Anterior cingulate cortex (tissue), 58 donors: ENCODE results near the gene ZSCAN2.

Experiments
- DNase-seq, 58 donors: peaks; one replicate each; lab custom pipeline; 2025; lab: John Stamatoyannopoulos, UW

ZSCAN2 gene

DNA sequence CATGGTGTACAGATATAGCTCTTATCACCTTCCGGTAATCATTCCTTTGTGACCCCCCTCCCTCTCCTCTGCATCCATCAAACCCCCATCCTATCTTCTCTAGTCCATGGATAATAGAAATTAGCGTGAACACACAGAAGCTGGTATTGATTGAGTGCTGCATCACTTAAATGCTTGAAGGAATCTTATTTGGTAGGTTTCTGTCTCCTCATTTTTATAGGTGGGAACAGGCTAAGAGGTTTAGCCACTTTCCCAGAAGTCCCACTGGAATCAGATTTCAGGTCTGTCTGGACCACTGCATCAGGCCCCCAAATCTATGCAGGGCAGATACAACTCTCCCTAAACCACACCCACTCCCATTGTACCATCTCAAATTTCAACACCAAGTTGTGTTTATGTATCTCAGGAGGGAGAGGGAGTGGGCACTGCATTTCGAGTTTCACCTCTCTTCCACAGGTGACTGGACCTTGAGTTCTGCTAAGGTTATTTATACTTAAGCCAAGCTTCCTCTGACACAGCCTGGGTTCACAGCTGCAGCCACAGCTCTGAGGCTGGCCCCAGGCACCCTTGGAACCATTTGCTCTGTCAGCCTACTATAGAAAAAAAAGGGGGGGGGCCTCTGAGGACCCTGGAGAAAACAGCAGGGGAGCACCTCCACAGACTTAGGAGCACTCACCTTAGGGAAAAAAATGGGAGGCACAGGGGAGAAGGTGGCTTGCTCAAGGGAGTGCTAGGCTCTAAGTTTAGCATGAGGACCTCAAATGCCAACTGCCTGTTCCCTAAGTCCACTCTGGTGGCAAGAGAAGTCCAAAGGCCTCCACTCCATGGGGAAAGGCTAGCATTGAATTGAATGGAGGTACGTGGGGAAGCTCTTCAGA, 59.3 kb downstream of the ZSCAN2 start:
- no peak for DNase-seq

DNA sequence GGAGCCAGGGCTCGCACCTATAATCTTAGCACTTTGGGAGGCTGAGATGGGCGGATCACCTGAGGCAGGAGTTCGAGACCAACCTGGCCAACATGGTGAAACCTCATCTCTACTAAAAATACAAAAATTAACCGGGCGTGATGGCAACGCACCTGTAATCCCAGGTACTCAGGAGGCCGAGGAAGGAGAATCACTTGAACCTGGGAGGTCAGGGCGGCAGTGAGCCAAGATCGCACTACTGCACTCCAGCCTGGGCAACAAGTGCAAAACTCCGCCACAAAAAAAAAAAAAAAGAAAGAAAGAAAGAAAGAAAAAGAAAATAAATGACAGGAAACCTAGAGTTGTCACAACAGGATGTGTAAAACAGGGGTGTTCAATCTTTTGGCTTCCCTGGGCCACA, 60.2 kb downstream of the ZSCAN2 start:
- DNase-seq: no peak

DNA sequence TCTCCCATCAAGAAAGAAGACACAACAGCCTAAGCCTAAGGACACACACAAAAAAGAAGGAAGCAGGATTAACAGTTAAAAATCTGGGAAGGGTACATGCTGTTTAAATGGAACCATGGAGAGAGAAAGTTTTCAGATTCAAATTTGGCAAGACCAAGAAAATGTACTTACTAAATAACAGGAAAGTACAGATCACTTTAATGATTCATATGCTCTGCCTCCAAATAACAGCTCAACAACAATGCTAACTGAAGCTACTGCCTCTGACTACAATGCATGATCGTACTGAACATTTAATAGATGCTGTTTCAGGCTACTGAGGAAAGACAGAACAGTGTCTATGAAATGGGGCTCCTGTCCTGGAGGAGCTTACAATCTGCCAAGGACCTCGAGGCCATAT, 65.6 kb downstream of the ZSCAN2 start:
- no peak for DNase-seq

DNA sequence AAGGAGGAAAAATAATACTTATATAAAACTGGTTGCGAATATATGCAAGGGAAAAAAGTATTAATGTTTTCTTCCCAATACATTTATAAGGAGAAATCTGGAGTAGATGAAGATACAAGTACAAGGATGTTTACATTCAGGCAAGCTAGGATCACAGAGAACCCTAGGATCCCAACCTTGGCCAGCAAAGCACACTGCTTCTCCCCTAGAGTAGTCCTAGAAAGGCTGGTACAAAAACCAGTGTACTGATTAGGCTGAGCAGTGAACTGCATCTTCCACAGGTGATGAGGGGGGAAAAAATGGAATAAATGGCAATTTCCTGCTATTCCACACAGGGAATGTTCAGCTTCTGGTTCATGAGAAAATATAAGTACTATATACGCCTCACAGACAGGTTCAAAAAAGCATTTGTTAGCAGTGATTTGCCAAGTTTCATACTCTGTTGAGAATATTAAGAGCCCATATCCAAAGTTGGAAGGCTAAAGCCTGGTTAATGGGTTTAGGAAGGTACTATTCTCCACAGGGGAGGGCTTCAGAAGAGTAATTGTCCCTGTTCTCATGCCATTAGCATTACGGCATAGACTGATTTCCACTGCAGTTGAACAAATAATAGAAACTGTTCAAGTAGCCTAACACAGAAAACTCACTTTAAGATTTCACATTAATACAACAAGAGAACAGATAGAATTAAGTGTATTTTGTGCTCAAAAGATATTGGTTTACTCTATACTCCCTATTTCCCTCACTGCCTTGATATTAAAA, 67.6 kb downstream of the ZSCAN2 start:
- DNase-seq: no peak

DNA sequence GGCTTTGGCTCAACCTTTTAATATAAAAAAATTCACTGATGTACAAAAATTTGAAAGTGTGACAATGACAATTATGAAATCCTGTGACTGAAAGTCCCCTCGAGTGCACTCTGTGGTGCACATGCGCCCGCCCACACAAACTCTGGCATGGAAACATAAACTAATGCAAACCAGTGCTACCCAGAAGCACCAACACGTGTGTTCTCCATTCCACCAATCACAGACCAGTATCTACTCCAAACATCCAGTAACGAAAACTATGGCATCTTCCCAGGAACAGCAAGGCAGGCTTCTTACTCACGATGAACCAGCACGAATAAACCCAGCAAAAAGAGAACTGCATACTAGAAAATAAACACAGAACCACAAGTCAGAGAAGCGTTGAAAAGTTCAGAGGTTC, 68.9 kb downstream of the ZSCAN2 start:
- DNase-seq: no peak

DNA sequence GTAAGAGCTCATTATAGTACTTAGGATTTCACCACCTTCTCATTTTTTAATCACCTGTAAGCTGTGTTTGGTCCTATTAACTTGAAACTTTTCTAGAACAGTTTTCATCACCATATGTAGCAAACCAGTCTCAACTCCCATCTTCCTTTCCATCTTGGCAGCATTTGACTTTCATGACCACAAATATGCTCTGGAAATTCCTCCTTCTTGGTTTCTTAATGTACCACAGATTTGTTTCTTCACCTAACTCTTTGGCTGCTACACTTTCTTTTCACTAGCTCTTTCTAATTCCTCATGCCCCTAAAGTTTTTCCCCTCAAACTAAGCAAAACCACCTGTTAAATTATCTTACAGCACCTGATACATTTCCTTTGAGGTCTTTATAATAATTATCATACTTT, 70.4 kb downstream of the ZSCAN2 start:
- DNase-seq: no peak
